Medulla oblongata (tissue), 1 donor: ENCODE data around the gene ATAD3B.
"Not testable (repeated sequence)": the region's sequence is repeated elsewhere in the genome, so short reads cannot be mapped to it uniquely, and the experiment has no call there.

Experiments
- DNase-seq: peaks from one replicate; pipeline ENCODE4 v3.0.0-alpha.2; 2015; ENCODE audit errors: extremely low spot score

ATAD3B gene

GRCh38 chr1:1451696-1452364 lies 19.7 kb upstream of the ATAD3B start:
- no peak for DNase-seq

- DNase-seq = not testable (repeated sequence)
These were observed 19.2 kb upstream of the ATAD3B start for GRCh38 chr1:1452365-1452739.

DNA sequence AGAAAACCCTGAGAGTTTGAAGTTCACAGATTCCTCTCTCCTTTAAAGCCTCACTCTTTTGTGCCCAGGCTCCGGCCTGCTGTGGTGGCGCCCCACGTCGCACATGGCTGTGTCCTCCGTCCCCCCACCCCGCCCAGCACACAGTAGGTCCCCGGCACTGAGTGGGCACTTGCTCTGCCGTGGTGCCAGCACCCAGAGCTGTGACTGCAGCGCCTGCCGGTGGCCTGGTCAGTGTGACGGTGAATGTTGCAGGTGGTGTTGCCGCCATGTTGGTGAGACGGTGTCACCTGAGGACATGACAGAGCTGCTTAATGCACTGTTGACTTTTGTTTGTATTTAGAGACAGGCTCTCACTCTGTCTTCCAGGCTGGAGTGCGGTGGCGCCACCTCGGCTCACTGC lies 18.7 kb upstream of the ATAD3B start:
- DNase-seq = no peak

DNA sequence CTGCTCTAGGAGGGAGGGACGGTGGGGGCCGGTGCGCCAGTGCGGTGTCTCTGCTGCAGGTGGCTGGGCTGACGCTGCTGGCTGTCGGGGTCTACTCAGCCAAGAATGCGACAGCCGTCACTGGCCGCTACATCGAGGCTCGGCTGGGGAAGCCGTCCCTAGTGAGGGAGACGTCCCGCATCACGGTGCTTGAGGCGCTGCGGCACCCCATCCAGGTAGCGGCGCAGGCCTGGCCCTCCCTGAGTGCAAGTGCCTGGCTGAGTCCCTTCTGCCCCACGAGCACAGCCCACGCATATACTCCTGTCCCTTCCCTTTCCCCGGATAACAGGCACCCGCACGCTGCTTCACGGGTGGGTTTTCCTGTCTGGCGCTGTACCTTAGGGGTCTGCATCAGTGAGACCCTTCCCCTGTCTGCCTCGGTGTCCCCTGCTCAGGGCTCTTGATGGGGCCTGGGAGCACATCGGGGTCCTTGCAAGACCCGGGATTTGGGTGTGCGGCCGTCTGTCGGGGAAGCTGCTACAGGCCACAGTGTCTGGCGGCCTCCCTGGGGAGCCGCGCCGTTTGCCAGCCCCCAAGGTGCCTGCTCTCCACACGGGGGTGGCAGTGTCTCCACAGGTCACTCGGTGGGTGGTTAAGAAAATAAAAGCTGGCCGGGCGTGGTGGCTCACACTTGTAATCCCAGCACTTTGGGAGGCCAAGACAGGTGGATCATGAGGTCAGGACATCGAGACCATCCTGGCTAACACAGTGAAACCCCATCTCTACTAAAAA lies 17.1 kb upstream of the ATAD3B start:
- not testable (repeated sequence) for DNase-seq

DNA sequence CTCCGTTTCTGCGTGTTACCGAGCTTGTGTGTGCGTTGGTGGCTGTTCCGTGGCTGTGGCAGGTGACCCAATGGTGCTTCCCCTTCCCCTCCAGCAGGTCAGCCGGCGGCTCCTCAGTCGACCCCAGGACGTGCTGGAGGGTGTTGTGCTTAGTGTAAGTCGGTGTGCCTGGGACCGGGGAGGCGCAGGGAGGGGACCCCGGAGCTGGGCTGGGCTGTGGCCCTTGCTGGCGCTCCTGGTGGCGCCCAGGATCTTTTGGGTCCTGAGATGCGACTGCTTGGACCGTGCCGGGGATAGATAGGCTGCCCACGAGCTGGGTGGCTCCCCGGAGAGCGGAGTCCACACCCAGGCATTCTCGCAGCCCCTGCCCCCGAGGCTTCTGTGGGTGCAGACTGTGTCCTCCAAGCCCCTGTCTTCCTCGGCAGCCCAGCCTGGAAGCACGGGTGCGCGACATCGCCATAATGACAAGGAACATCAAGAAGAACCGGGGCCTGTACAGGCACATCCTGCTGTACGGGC lies 16.1 kb upstream of the ATAD3B start:
- DNase-seq = no peak

GRCh38 chr1:1455934-1456333 lies 15.6 kb upstream of the ATAD3B start:
- not testable (repeated sequence) for DNase-seq

DNA sequence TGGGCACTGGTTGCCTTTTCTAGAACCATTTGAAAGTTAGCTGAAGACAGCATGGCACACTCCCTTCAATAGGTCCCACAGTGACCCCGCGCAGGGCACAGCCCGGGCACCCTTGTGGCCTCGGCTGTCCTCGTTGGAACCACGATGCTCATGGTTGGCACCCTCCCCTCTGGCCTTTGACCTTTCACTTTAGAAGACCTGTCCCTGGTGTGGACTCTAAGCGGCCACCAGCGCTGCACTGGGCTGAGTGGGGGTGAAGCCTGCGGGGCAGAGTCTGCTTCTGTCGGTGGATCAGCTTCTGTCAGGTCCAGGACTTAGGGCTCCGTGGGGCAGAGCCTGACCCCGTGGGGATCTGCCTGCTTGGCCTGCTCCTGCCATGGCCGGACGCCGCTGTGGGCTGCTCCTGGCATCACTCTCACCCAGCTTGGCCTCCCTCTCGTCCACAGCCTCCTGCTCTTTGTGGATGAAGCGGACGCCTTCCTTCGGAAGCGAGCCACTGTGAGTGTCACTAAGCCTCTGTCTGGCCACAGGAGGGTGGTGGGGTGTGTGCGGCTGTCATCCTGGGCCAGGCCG lies 14.8 kb upstream of the ATAD3B start:
- DNase-seq = not testable (repeated sequence)

DNA sequence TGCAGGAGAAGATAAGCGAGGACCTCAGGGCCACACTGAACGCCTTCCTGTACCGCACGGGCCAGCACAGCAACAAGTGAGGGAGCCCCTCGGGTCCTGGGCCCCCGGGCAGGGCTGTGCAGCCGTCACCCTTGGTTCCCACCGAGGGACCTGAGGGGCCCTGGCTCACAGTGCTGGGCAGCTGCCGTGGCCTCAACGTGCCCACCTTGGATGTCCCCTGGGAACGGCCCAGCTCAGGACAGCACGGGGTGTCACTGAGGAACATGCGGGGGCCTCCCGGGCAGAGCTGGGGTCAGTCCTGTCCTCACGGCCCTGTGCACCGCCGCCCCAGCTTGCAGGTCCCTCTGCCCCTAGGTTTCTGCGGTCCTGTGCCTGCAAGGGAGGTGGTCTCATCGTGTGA lies 12.4 kb upstream of the ATAD3B start:
- DNase-seq = not testable (repeated sequence)

DNA sequence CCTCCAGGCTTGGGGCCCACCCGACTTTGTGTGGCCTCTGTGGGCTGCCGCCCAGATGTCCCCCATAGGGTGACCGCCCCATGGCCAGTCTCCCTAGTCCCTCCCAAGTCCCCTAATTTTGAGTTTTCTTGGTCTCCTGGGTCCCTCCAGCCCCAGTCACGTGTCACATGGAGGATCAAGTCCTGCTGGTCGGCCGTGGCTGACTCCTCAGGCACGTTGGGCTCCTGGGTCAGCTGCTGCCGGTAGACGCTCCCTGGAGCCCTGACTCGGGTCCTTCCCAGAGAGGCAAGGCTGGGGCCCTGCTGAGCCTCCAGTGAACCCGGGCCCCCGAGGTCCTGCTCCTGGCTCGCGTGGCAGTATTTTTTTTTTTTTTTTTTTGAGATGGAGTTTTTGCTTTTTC lies 11.9 kb upstream of the ATAD3B start:
- not testable (repeated sequence) for DNase-seq

- DNase-seq = no peak
These were observed 10.9 kb upstream of the ATAD3B start for GRCh38 chr1:1460540-1461130.

GRCh38 chr1:1461721-1462317 lies 9.7 kb upstream of the ATAD3B start:
- no peak for DNase-seq

DNA sequence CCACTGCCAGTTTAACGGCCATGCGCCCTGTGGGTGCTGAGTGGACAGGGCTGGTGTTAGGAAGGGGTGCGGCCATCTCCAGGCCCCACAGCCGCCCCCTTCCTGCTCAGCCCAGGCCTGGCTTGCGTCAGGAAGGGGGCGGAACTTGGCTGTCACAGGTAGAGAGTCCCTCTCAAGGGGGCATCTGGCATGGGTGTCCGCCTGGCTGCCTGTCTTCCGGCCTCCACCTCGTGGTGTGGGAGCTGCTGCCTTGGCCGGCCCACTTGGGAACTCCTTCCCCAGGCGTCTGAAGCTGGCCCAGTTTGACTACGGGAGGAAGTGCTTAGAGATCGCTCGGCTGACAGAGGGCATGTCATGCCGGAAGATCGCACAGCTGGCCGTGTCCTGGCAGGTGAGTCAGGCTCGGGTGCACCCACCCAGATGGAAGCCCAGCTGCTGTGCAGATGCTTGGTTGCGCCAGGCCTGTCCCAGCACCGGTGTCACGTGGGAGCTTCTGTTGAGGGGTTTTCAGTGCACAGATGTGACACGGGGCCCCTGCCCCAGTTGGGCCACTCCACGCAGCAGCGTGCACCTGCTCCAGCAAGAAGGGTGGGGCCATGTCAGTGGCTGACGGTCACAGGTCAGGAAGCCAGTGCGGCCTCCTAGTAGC lies 9.1 kb upstream of the ATAD3B start:
- no peak for DNase-seq

DNA sequence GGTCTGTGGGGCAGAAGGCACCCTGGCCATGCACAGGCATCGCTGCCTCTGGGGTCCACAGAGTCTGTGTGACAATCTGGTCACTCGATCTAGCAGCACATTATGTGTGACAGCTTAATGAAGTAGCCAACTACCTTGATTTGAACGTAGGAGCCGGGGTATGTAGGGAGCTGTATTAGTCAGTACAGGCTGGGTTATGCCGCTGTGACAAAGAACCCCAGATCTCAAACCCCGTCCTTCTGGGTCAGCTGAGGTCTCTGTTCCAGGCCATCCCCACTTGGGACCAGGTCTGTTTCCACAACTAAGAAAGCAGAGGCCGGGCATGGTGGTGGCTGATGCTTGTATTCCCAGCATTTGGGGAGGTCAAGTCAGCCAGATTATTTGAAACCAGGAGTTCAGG lies 8.3 kb upstream of the ATAD3B start:
- DNase-seq = no peak

- DNase-seq = not testable (repeated sequence)
These were observed 3.2 kb upstream of the ATAD3B start for GRCh38 chr1:1468196-1468985.

DNA sequence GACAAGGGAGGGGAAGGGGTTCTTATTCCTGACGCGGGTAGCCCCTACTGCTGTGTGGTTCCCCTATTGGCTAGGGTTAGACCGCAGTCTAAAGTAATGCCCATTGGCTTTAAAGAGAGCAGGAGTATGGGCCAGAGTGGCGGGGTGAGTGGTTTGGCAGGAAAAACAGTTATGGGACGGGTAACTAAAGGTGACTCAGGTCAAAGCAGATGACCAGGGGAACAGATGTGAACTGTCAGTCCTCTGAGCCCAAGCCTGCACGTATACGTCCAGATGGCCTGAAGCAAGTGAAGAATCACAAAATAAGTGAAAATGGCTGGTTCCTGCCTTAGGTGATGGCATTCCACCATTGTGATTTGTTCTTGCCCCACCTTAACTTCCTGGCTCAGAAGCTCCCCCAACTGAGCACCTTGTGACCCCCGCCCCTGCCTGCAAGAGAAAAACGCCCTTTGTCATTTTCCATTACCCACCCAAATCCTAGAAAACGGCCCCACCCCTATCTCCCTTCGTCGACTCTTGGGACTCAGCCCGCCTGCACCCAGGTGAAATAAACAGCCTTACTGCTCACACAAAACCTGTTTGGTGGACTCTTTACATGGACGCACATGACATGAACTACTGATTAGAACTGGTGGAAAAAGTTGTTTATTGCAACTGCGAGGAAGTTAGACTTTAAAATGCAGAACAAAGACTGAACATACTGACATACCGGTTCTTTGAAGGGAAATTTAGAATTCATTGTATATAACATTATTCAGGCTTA lies 758 bp upstream of the ATAD3B start:
- no peak for DNase-seq

GRCh38 chr1:1472053-1472876 lies 700 bp downstream of the ATAD3B start:
- not testable (repeated sequence) for DNase-seq

GRCh38 chr1:1476011-1476410 lies 4.4 kb downstream of the ATAD3B start:
- DNase-seq = not testable (repeated sequence)

- no peak for DNase-seq
These were observed 5.6 kb downstream of the ATAD3B start for GRCh38 chr1:1477206-1477605.
